ENCODE results near the gene PRRT1.
A peak's percentile ranks its signal among the peaks of the same experiment; 100 is the strongest.

Gene PRRT1

DNA sequence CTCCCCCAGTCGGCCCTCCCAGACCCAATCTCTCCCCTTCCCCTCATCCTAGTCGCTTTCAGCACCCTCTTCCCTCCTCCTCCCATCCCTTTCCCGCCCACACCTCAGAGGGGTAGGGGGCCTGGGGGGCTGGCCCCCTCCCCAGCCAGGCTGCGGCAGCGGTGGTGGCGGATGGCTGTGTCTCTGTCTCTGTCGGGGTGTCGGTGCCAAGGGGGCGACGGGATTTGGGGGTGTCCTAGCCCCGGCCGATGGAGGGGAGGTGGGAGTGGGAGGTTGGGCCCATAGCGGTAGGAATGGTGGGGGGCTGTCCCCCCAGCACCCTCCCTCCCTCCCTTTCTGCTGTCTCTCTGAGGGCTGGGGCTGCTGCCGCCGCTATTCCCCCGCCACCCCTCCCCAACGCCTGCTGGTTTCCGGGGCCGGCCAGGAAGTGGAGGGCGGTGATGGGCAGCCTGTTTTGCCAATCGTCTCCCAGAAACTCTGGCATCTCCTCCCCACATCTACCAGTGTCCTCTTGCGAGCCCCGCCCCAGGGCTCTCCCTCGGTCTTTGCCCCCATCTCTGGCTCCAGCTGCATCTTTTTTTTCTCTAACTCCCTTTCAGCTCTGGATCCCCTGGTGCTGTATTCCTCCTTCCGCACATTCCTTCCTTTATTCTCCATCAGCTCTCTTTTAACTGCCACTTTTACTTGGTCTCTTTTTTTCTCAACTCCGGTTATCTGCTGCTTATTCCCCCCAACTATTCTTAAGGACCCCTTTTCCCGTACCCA is 24.2 kb upstream of the PRRT1 start, which contains the start of gene AGPAT1:
Gene AGPAT1, minus strand, starts transcription at position 374 of the 765 bp plus-strand sequence. CDS start 4,588 bp downstream, outside the sequence.
- peak; percentile 92 for DNase-seq (ENCODE audit: low read depth in 2 of 2)

DNA sequence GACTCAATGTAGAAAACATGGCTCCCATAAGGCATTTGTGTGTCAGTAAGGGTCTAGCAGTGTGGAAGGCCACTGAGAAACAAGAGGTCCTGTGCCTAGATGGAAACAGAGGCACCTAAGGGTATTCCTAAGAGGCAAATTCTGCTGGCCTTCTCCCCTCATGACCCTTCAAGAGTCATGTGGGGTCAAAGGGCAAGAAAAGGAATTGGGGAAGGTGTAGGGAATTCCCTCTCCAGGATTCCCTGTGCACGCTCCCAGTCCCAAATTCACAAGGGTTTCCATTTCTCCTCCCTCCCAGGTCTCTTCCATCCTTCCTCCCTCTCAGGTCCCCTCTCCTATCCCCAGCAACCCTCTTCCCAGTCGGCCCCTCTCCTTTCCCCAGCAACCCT is 23.6 kb upstream of the PRRT1 start:
- no peak for DNase-seq (ENCODE audit: low read depth in 2 of 2)

DNA sequence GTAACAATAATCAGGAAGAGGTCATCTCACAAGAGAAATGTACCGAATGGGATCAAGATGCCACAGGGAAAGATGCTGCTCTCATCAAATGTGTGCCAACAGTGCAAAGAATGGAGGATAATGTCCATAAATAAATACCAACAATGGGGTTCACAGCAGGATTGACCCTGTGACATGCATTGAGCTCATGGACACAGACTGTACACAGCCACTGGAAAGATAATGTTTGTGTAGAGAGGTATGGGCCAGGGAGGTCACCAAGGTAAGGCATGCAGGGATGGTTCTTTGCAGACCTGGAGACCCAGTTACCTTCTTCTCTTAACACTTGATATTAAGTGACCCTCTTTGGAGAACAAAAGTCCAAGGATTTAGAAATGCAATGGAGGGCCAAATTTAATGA is 22.7 kb upstream of the PRRT1 start:
- no peak for DNase-seq (ENCODE audit: low read depth in 2 of 2)

DNA sequence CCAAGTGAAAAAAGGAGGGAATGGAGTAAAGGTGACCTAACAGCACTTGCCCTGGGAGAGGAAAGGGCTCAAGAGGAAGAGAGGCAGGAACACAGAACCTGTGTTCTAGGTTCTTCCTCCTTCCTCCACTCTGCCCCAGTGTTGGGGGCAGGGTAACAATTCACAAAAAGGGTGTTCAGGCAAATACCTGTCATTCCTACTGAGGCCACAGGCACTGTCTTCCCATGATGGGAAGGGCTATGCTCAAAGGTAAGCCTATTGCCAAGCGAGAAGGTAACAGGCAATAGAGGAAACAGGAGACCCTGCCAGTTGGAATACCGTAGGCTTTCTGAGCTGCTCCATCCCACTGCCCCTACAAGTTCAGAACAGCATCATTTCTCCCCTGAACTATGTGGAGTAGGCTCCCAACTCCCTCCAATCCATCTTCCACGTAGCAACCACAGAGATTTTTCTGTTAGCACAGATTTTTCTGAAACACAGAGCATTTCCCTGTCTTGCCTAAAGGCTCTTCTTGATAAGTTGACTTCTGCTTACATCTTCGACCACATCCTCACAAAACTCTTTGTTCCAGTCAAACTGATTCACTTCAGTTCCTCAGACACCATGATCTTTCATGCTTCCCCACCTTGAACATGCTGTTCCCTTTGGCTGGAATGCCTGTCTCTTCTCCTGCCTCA is 21.4 kb upstream of the PRRT1 start:
- DNase-seq (ENCODE audit: low read depth in 2 of 2): no peak

DNA sequence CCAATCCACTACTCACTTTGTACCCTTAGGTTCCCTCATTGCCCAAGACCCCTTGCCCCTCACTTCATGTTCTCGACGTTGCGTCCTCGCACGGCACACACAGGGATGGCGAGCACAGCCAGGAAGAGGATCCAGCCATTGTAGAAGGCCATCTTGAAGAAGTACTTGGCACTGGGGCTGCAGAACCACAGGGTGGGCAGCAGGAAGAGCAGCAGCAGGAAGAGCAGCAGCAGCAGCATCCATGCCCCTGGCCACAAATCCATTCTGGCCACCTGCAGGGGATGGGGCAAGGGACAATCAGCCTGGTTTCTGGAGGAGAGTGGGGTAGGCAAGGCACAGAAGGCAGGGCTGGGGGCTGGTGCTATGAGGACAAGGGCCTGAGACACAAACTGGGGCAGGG is 19.5 kb upstream of the PRRT1 start:
- no peak for DNase-seq (ENCODE audit: low read depth in 2 of 2)

DNA sequence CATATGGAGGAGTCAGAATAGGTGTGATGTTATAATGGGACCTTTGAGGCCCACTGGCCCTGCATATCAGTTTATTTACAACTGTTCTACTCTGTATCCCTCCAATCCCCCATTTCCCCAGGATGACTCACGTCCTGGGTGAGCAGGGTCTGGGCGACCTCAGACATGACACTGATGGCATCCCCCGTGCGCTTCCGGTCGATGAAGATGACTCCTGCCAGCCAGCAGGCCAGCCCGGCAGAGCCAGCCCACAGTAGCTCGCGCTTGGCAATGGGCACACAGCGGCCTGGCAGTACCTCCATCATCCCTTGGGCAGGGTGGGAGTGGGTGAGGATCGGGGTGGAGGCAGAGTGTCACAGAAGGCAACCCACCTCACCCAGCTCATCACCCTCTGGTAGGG is 18.6 kb upstream of the PRRT1 start:
- no peak for DNase-seq (ENCODE audit: low read depth in 2 of 2)

DNA sequence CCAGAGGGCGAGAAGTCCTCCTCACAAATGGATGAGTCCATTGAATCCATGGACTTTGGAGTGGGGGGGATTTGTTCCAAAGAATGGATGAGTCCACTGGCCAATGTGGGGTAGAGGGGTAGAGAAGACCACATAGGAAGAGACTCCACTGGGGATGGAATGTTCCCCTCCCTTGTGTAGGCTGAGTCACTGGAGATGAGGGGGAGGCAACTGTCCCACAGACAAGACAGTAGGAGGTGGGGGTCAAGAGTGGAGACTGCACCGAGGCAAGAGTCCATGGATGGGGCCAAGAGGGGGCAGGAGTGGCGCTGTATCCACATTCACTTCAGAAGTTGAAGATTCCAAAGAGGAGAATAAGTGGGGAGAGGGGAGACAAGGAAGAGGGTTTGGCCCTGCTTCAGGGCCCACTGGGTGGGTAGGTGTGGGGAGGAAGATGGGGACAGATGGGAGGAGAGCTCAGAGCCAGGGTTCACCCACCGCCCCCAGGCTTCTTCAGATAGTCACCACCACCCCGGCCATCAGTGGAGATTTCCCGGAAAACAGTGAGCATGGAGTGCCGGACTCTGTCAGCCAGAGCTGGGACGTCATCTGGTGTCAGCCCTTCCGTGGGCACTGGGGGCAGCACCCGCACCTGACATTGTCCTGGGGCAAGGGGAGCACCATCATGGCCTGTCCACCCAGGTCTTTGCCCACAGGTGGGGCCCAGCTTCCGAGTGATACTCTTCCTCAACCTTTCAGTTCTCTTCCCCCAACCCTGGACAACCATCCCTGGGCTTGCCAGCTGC is 17.3 kb upstream of the PRRT1 start:
- no peak for DNase-seq (ENCODE audit: low read depth in 2 of 2)

DNA sequence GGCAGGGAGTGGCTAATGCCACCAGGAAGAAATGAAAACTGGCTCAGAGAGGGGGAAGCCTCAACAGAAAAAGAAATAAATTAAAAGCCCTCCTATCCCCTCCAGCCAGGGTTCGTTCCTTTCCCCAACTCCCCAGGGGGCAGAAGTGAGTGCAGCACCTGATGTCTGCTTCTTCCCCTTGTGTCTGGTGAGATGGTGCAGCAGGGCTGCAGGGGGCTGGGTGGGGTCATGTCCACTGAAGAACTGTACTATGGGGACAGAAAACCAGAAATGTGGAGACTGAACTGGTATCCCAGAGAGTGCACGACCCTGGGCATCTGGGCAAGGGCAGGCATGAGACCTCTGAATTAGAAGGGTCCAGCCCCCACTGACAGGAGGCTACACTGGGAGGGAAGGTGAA is 16.6 kb upstream of the PRRT1 start:
- DNase-seq (ENCODE audit: low read depth in 2 of 2): no peak

DNA sequence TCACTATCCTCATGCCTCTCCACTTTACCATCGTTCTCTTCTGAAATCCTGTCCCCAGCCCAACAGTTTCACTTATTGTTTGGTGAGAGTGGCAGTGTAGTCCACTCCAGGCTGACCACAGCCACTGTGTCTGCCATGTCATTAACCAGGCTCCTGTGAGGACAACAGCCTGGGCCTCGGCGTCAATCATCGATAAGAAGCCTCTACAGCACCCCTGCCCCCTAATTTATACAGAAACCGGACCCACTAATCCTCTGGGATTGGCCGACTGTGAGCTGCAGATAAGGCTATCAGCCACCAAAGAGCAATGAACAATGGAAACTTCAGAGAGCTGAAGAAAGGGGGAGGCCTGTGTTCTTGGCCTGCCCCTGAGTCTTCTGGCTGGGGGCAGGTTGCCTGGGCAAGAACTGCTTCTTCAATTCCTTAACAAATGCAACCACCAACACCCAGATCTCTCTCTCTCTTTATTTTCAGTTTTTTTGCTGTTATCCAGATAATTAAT is 16.1 kb upstream of the PRRT1 start:
- DNase-seq (ENCODE audit: low read depth in 2 of 2): no peak

DNA sequence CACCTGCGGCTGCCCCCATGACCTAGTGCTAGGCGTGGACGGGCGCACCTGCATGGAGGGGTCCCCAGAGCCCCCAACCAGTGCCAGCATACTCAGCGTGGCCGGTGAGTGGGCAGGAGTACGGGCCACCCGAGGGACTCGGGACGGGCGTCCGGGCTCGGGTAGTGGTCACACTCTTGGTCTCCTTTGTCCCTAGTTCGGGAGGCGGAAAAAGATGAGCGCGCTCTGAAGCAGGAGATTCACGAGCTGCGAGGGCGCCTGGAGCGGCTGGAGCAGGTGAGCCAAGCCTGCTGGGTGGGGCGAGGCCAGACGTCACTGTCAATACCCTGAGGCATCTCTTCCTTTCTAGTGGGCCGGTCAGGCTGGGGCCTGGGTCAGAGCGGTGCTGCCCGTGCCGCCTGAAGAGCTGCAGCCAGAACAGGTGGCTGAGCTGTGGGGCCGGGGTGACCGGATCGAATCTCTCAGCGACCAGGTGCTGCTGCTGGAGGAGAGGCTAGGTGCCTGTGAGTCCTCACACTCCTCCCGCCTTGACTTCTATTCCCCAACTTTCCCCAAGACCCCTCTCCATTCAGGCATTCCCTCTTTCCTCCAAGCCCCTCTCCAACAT is 15.5 kb upstream of the PRRT1 start:
- no peak for DNase-seq (ENCODE audit: low read depth in 2 of 2)

DNA sequence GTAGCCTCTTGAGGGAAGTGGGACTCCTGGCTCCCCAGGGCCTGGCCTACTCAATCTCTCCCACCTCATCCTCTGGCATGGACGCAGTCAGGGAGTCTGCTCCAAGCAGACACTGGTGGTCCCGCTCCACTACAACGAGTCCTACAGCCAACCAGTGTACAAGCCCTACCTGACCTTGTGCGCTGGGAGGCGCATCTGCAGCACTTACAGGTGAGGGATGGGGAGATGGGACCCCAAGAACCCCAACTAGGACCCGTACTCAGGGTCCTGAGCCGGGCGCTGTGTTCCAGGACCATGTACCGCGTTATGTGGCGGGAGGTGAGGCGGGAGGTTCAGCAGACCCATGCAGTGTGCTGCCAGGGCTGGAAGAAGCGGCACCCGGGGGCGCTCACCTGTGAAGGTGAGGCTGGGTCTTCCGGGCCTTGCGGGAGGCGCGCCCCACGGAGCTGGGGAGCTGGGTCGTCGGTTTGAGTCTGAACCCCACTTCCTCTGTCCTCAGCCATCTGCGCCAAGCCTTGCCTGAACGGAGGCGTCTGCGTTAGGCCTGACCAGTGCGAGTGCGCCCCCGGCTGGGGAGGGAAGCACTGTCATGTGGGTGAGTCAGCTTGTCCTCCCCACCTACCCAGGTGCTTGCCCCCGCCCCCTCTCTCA is 14.8 kb upstream of the PRRT1 start:
- no peak for DNase-seq (ENCODE audit: low read depth in 2 of 2)

DNA sequence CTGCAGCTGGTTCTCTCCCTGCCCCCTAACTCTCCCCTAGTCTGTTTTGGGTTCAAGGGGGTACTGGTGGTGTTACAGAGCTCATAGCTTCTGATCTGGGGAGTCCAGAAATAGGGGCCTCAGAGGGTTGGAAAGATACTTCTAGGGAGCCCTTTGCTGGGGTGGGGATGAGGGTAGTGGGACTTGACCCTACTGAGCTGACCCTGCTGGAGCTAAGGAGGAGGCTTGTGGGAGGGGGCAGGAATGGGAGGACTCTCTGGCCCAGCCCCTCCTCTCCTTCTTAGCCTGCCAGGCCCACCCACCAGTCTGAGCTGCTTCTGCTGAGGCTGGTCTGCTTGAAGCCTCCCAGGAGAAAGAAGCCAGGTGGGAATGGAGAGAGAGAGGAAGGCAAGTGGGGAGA is 12.6 kb upstream of the PRRT1 start, which contains the start of gene EGFL8:
Gene EGFL8, plus strand, starts transcription at position 301 of the 400 bp plus-strand sequence. CDS start 1,571 bp downstream, outside the sequence.
- no peak for DNase-seq (ENCODE audit: low read depth in 2 of 2)

DNA sequence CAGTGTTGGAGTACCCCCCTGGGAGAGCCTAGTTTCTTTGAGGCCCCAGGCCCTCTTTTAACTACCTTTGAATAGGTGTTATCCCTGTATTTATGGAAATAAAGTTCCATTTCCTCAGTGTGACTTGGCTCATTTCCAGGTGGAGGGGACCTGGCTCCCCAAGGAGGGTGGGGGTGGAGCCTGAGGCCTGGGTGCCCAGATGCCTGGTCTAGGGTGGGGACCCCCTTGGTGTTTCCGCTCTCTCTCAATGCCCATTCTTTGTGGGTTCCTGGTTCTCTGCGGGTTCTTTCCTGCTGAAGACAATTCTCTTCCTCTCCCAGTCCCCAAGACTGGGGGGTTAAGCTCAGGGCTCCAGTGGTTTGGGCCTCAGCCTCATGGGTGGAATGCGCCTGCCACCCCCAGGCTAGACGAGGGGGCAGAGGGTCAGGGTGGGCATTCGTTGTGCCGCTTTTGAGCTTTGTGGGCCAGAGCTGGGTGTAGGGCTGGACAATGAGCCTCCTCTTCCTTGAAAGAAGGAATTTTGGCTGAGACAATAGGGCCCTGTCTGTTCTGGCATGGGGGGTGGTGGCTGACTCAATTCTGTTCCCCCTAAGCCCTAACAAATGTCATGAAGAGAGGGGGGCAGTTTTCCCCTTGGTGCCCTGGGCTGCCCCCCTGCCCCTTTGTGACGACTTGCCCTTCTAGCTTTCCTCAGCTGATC is 12.0 kb upstream of the PRRT1 start:
- no peak for DNase-seq (ENCODE audit: low read depth in 2 of 2)

DNA sequence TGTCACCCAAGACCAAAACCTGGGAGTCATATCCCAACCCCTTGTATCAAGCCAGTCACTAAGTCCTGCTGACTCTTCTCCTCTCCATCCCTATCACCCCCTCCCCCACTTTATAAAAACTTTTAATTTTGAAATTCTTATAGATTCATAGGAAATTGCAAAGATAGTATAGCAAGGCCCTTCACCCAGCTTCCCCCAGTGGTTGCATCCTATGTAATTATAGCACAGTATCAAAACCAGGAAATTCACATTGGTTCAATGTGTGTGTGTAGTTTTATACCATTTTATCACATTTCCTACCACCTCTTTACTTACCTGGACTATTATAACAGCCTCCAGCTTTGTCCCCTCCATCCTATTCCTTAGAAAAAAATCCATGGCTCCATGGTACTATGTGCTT is 6.3 kb upstream of the PRRT1 start:
- DNase-seq (ENCODE audit: low read depth in 2 of 2): no peak

DNA sequence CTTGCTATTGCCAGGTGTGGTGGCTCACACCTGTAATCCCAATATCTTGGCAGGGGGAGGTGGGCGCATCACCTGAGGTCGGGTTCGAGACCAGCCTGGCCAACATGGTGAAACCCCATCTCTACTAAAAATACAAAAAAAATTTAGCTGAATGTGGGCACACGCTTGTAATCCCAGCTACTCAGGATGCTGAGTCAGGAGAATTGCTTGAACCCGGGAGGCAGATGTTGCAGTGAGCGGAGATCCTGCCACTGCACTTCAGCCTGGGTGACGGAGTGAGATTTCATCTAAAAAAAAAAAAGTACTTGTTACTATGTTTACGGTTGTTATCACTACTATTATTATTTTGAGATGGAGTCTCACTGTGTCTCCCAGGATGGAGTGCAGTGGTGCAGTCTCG is 5.2 kb upstream of the PRRT1 start:
- DNase-seq (ENCODE audit: low read depth in 2 of 2): no peak

DNA sequence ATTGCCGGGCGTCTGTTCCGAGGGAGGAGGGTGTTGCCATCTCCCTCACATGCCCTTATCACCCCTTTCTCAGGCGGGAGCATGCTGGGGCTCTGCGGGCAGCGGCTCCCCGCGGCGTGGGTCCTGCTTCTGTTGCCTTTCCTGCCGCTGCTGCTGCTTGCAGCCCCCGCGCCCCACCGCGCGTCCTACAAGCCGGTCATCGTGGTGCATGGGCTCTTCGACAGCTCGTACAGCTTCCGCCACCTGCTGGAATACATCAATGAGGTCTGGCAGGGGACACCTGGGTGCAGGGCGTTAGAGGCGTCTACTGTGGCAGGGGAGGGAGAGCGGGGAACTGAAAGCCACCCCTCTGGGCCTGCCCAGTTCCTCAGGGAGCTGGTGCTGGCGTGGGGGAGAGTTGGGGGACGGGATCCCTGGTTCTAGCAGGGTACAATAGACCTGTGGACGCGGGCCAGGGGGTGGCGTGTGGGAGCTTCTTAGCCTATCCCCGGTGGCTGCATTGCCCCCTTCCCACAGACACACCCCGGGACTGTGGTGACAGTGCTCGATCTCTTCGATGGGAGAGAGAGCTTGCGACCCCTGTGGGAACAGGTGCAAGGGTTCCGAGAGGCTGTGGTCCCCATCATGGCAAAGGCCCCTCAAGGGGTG is 2.9 kb upstream of the PRRT1 start:
- DNase-seq (ENCODE audit: low read depth in 2 of 2): peak in 1 of 2 donors; percentile 42

DNA sequence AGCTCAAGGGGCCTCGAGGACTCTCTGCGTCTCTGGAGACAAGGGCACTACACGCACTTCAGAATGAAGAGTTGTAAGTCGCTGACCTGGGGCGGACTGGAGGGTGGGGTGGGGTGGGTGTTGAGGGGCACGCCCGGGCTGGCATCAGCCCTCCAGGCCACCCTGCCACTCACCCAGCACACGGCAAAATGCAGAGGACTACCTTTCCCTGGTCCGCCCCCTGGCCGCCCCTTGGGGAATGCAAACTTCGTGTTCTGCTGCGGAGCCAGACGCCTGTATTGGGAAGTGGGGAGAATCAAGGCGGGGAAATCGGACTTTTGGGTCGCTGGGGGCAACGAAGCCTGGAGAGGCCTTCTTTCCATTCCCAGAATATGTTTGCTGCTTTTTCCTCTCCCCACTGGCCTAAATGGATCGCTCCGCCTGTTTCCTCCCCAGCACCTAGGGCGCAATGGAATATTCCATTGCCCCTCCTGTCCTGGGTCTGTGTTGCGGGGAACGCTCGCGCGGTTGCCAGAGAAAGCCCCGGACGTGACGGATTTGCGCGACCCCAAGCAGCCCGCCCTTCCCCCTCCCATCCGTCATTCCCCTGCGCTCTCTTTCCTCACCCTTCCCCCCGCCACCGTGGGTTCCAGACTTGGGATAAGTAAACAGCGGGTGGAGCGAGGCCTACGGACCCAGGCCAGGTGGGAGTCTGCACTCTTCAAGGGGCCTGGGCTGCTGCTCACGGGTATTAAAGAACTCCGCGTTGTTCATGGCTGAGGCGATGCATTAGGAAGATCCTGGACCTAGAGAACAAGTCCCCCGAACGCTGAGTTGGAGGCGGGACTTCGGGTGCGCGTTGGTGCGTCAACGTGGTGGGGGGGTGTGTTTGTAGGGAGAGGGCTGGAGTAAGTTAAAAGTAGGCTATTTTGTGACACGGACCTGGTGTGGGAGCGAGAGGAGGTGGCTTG is 2.1 kb upstream of the PRRT1 start, which contains the start of gene PPT2:
Gene PPT2, plus strand, starts transcription at position 578 of the 950 bp plus-strand sequence. CDS start 454 bp downstream, outside the sequence.
- peak; percentile 57 to 65 for DNase-seq (ENCODE audit: low read depth in 2 of 2)

DNA sequence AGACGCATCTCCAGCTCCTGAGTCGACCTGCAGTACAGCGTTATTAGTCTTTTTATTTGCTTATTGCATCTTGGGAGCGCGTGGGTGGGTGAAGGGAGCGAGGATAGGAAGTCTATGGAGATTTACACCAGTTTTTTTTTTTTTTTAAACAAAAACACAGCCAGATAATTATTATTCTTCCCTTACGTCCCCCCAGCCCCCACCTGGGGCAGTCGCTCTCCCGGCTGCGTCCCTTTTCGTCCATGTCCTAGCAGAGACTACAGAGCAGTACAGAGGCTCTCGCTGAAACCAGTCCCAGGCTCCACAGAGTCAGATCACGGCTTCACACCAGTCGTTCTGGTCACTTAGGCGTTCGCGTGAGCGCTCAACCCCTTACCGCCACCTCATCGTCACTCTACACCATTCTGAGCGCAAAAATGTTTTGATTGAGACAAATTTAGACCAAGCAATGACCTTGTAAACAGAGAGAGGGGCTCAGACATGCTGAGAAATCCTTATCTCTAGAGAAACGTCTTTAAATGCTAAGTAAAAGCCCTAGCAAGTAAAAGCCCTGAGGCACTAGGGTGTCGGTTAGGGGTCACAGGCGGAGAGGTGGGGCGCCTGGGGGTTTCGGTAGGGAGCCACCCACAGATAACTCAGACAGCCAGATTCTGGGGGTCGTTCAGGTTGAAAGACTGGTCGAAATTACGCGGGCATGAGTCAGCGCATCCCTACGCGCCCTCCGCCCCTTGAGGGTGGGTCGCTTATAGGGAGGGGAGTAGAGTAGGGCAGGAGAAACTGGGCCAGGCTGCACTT is 1.2 kb upstream of the PRRT1 start:
- no peak for DNase-seq (ENCODE audit: low read depth in 2 of 2)
